K562 (cell line): ENCODE data around the gene ASB18. TPM values are rescaled to one million over a fixed set of nuclear protein-coding genes. Genes with fewer than 3 reads are reported as not detected.

ENCODE experiments used
- ATAC-seq: fragments of 200-7000 bp; cut with Tn5 transposase; 3 replicates; pipeline ENCODE4 v1.9.1; 2020; ENCODE audit warnings: moderate library complexity
- BruUV-seq: library from RNA; stranded (reverse); fragments of 400-500 nt; replicated peaks from 2 replicates; lab custom pipeline; 2021; lab: Mats Ljungman, UMichigan
- CTCF ChIA-PET: fragments of 300-600 bp; formaldehyde crosslinking; extraction: SDS; loops from one replicate; lab custom pipeline; 2021; ENCODE audit warnings: low intra/inter-chr PET ratio; lab: Yijun Ruan, JAX
- POLR2A ChIA-PET: fragments of 300-600, 350-650 bp; sonication (Branson Sonifier 250); formaldehyde crosslinking; extraction: SDS; loops from one replicate; lab custom pipeline; 2021; ENCODE audit warnings: antibody characterized with exemption, inconsistent platforms; lab: Yijun Ruan, JAX
- DNase-seq, 4 experiments: peaks; one replicate each; pipeline versions ENCODE4 v3.0.0 to v3.0.0-alpha.2; 2011 to 2018; ENCODE audit warnings: low spot score in 3 of 4, mixed read lengths in 3 of 4; ENCODE audit errors: extremely low read depth in 1 of 4
- FAIRE-seq: peaks from 2 replicates; lab custom pipeline; 2011; peaks lifted over from hg19 to GRCh38; lab: Jason Lieb, UNC
- H2AFZ ChIP-seq: 2 replicates; pipeline ENCODE4 v1.6.0; 2011; ENCODE audit warnings: low read depth, low read length, control low read depth, inconsistent platforms
- H3K27ac ChIP-seq: fragments of 200-600 bp; 3 replicates; pipeline ENCODE4 v1.8.0; 2011; ENCODE audit warnings: low read depth, mild to moderate bottlenecking, control low read depth, inconsistent platforms, low read length, moderate library complexity, mixed read lengths; ENCODE audit errors: extremely low read depth
- H3K27me3 ChIP-seq, 2 experiments: fragments of 300-600 bp in 1 of 2; 2 replicates in 1 of 2; 3 replicates in 1 of 2; pipeline versions ENCODE4 v1.6.0 to v1.8.0; 2011; ENCODE audit warnings: inconsistent platforms in 2 of 2, low read length in 2 of 2, mild to moderate bottlenecking in 1 of 2, mixed read lengths in 1 of 2, moderate library complexity in 1 of 2; ENCODE audit not compliant: control insufficient read depth in 2 of 2, insufficient read depth in 2 of 2
- H3K36me3 ChIP-seq: fragments of 300-600 bp; 3 replicates; pipeline ENCODE4 v1.8.0; 2011; ENCODE audit warnings: mild to moderate bottlenecking, low read length, inconsistent platforms; ENCODE audit not compliant: control insufficient read depth, insufficient read depth
- H3K4me1 ChIP-seq, 2 experiments: fragments of 200-600 bp in 1 of 2; replicated peaks in 1 of 2; 2 replicates in 1 of 2; 3 replicates in 1 of 2; pipeline versions ENCODE4 v1.5.1 to v1.8.0; 2011; ENCODE audit warnings: inconsistent platforms in 2 of 2, low read length in 2 of 2, mild to moderate bottlenecking in 1 of 2, mixed read lengths in 1 of 2, moderate library complexity in 1 of 2; ENCODE audit not compliant: control insufficient read depth in 2 of 2, insufficient read depth in 2 of 2
- H3K4me2 ChIP-seq: 2 replicates; pipeline ENCODE4 v1.6.1; 2011; ENCODE audit warnings: low read length, control low read depth, inconsistent platforms, mixed read lengths; ENCODE audit not compliant: insufficient read depth
- H3K4me3 ChIP-seq: fragments of 200-600 bp; sonication (generic), shearing (Covaris generic); 2 replicates; pipeline ENCODE4 v1.5.1; 2016; ENCODE audit warnings: control low read depth, inconsistent platforms
- H3K79me2 ChIP-seq: fragments of 200-600 bp; 3 replicates; pipeline ENCODE4 v1.8.0; 2011; ENCODE audit warnings: low read length, inconsistent platforms; ENCODE audit not compliant: control insufficient read depth, insufficient read depth
- H3K9ac ChIP-seq, 2 experiments: 2 replicates each; pipeline versions ENCODE4 v1.6.0 to v1.6.1; 2011; ENCODE audit warnings: low read depth in 2 of 2, low read length in 2 of 2, control low read depth in 1 of 2, inconsistent platforms in 1 of 2, mild to moderate bottlenecking in 1 of 2, mixed read lengths in 1 of 2; ENCODE audit not compliant: insufficient read depth in 1 of 2
- H3K9me1 ChIP-seq: one replicate; pipeline ENCODE4 v1.6.0; 2011; ENCODE audit warnings: inconsistent platforms, mild to moderate bottlenecking, low read length, moderate library complexity; ENCODE audit not compliant: control insufficient read depth, insufficient read depth
- H3K9me3 ChIP-seq: replicated peaks from 2 replicates; pipeline ENCODE4 v1.5.1; 2011; ENCODE audit warnings: low read depth, low read length, inconsistent platforms; ENCODE audit not compliant: control insufficient read depth, insufficient read depth
- H4K20me1 ChIP-seq: replicated peaks from 2 replicates; pipeline ENCODE4 v1.6.1; 2011; ENCODE audit warnings: low read length, inconsistent platforms, mixed read lengths; ENCODE audit not compliant: control insufficient read depth, insufficient read depth
- MITF ChIP-seq: IDR thresholded peaks from 2 replicates; pipeline ENCODE4 v1.6.1; 2014; ENCODE audit warnings: antibody characterized with exemption
- NBN ChIP-seq: fragments of 450-650 bp; IDR thresholded peaks from 2 replicates; pipeline ENCODE4 v1.6.1; 2016; ENCODE audit warnings: low read depth, mild to moderate bottlenecking
- TGIF2 ChIP-seq: sonication (generic); formaldehyde crosslinking; IDR thresholded peaks from 2 replicates; pipeline ENCODE4 v1.8.1; 2022; ENCODE audit warnings: mild to moderate bottlenecking, missing genetic modification reagents, moderate library complexity
- U2AF1 ChIP-seq: fragments of 200-400 bp; formaldehyde crosslinking; optimal IDR thresholded peaks from 2 replicates; pipeline ENCODE3; 2017; ENCODE audit warnings: mild to moderate bottlenecking, low read depth, low read length, moderate library complexity
- ZNF239 ChIP-seq: fragments of 250-450 bp; sonication (Bioruptor Pico); IDR thresholded peaks from 2 replicates; pipeline ENCODE4 v1.4.0; 2020; ENCODE audit warnings: mild to moderate bottlenecking
- in situ Hi-C: fragments of 300-500 bp; cut with MboI; formaldehyde crosslinking; loops from 4 replicates; pipeline ENCODE4 v1.15.0; 2018; ENCODE audit warnings: inconsistent platforms, mixed read lengths
- intact Hi-C: fragments of 100-400 bp; cut with micrococcal nuclease; formaldehyde crosslinking; loops from 2 replicates; pipeline ENCODE4 v1.14.2; 2022
- polyA plus RNA-seq, 8 experiments: library from polyadenylated mRNA; depleted of rRNA in 4 of 8; stranded (reverse) in 5 of 8; unstranded in 3 of 8; fragments of >200 nt; fragmentation: Nextera tagmentation in 2 of 8; fragmentation: Illumina TruSeq in 1 of 8; extraction: Ambion mirVana in 2 of 8; extraction: Trizol in 1 of 8; gene quantifications; 2 replicates each; pipeline versions ENCODE4 v1.2.1 to v1.2.3, GENCODE V29; 2011 to 2014; ENCODE audit warnings: inconsistent platforms in 1 of 8, missing spikeins in 1 of 8
- total RNA-seq, 7 experiments: library from RNA; depleted of rRNA in 6 of 7; stranded (reverse); fragments of >200 nt in 6 of 7; fragmentation: Illumina TruSeq in 2 of 7; extraction: Trizol in 2 of 7; gene quantifications; 2 replicates each; pipeline versions ENCODE4 v1.2.1 to v1.2.3, GENCODE V29; 2011 to 2021; ENCODE audit warnings: low replicate concordance in 1 of 7
- TF ChIP-seq, protein P1 (sequence below): sonication (generic); formaldehyde crosslinking; IDR thresholded peaks from 2 replicates; pipeline ENCODE4 v1.8.0; 2023; ENCODE audit warnings: missing genetic modification reagents, mild to moderate bottlenecking, borderline replicate concordance
- TF ChIP-seq, protein P2 (sequence below): fragments of 250-450 bp; sonication (Bioruptor Pico); IDR thresholded peaks from 2 replicates; pipeline ENCODE4 v1.5.0; 2021; ENCODE audit warnings: mild to moderate bottlenecking, moderate library complexity

Gene ASB18
- total and polyA plus RNA-seq, 9 of the 15 experiments (the other 6 are each of a cell fraction or from before 2014, with no cell fraction given) = not detected

DNA sequence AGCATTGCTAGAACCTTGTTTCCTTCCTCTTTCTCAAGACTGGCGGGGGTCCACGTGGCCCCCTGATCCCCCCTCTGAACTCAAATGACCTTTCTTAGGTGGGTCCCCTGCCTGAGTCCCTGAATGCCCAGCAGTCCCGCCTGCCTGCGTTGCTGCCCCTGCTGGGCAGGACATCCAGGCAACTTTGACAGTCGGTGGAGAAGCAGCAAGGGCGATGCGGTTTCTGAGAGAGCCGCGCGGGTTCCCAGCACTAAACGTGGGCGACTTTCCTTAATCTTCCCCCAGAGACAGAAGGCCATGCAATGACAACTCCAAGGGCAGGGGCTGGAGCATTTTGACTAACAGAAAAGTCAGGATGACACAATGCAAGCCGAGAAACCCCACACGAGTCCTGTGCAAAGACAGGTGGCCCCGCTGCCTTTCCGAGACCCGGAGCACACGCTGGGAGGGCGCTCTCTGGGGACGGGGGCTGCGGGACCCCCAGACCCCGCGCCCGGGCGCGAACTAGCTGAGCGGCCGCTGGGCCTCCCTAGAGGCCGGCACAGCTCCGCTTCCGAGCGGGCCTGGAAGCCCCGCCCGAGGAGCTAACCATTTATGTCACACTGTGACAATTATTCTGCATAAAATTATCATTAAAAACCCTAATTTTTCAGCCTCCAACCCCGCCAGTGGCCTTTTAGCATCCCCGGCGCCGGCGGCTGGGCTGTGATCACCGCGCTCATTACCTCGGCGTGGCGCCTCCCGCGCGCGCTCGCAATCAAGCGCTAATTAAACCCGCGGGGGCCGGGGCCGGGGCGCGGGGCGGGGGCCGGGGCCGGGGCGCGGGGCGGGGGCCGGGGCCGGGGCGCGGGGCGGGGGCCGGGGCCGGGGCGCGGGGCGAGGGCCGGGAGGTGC lies 27.4 kb downstream of the ASB18 start (continued):
- TF ChIP-seq, protein P1, sequence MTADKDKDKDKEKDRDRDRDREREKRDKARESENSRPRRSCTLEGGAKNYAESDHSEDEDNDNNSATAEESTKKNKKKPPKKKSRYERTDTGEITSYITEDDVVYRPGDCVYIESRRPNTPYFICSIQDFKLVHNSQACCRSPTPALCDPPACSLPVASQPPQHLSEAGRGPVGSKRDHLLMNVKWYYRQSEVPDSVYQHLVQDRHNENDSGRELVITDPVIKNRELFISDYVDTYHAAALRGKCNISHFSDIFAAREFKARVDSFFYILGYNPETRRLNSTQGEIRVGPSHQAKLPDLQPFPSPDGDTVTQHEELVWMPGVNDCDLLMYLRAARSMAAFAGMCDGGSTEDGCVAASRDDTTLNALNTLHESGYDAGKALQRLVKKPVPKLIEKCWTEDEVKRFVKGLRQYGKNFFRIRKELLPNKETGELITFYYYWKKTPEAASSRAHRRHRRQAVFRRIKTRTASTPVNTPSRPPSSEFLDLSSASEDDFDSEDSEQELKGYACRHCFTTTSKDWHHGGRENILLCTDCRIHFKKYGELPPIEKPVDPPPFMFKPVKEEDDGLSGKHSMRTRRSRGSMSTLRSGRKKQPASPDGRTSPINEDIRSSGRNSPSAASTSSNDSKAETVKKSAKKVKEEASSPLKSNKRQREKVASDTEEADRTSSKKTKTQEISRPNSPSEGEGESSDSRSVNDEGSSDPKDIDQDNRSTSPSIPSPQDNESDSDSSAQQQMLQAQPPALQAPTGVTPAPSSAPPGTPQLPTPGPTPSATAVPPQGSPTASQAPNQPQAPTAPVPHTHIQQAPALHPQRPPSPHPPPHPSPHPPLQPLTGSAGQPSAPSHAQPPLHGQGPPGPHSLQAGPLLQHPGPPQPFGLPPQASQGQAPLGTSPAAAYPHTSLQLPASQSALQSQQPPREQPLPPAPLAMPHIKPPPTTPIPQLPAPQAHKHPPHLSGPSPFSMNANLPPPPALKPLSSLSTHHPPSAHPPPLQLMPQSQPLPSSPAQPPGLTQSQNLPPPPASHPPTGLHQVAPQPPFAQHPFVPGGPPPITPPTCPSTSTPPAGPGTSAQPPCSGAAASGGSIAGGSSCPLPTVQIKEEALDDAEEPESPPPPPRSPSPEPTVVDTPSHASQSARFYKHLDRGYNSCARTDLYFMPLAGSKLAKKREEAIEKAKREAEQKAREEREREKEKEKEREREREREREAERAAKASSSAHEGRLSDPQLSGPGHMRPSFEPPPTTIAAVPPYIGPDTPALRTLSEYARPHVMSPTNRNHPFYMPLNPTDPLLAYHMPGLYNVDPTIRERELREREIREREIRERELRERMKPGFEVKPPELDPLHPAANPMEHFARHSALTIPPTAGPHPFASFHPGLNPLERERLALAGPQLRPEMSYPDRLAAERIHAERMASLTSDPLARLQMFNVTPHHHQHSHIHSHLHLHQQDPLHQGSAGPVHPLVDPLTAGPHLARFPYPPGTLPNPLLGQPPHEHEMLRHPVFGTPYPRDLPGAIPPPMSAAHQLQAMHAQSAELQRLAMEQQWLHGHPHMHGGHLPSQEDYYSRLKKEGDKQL (CRISPR knock-in tag) = no peak
- TF ChIP-seq TGIF2 (CRISPR knock-in tag) = no peak

DNA sequence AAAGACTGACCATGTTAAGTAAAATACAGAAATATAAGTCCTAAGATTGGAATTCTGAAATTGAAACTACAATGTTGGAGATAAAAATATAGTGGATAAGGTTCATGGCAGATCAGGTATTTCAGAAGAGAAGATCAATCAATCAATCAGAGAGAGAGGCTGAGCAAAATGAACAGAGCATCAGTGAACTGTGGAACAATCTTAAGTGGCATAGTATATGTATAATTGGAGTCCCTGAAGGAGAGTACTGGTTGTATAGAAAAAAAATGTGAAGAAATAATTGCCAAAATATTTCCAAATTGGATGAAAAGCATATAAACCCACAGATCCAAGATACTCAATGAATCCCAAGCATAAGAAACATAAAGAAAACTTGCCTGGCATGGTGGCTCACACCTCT lies 35.0 kb downstream of the ASB18 start:
- H3K9me3 ChIP-seq = no peaks in the 10 kb centered on the region
- no TSS peak for BruUV-seq
- ChIA-PET POLR2A (interaction anchor here (0.7 kb wide), 1 partner anchor 10 kb away, joined by 4 read pairs; no protein-coding TSS in a partner anchor), CTCF (no interaction called here)
- no peak overlapping the region for H2AFZ ChIP-seq
- no peaks in the 10 kb centered on the region for H3K79me2 ChIP-seq
- DNase-seq (no peak), FAIRE-seq (no peak), ATAC-seq (no peak)
- H3K9ac ChIP-seq = no peak overlapping the region
- in situ Hi-C loops = no loop called here
- no peak overlapping the region for H3K4me3 ChIP-seq
- no peaks in the 10 kb centered on the region for H3K4me1 ChIP-seq
- H3K36me3 ChIP-seq = no peaks in the 10 kb centered on the region
- H3K4me2 ChIP-seq = no peak overlapping the region
- no peaks in the 10 kb centered on the region for H4K20me1 ChIP-seq
- H3K27me3 ChIP-seq = no peaks in the 10 kb centered on the region
- intact Hi-C loops = no loop called here
- no peak overlapping the region for H3K27ac ChIP-seq
- no peaks in the 10 kb centered on the region for H3K9me1 ChIP-seq
- TF ChIP-seq NBN = no peak
- TF ChIP-seq MITF = no peak
- TF ChIP-seq ZNF239 (CRISPR knock-in tag) = no peak
- no peak for TF ChIP-seq U2AF1
- TF ChIP-seq, protein P2, sequence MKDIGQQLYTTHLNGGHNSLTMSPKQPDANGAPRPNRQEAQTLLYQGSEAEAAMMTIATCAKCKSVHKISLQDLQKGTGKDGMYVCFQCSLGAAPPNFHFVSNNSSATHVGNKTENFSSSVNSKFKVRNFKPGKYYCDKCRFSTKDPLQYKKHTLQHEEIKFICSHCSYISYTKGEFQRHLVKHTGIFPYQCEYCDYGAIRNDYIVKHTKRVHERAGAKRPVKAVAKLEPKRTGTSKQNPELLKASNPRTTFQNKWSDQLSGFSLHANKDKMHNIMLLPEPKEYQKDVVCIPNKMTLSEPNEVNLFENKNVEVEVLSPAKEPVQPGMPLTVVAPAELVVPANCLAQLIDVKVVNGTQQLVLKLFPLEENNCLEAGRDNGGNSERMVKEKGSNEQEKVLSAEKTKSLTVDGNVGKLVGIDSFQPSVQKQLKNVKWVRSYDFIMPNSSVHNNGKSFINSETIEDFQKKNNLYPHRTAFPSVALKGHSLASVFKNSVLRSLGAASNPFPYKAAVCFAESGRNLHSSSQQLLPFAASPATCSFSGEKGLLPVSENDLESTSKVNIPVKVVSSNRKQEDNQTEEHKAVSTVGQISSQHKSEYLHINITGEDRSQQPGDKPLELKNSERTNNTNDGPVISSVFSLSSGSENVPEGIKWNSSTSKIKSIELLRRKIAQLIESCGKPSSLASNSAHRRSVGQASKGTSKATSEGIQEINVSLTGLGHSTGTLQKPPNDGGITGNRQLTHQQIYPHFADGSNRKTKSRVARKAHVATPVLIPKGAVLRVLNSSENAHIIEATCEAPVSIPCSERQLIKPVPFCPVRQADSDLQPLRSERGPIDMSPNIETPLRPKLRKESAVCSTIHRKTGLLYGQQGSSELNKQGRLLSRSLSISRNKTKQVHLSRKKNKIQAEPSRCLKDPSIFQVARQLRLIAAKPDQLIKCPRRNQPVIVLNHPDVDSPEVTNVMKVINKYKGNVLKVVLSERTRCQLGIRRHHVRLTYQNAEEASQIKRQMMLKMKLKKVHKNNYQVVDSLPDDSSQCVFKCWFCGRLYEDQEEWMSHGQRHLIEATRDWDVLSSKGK (CRISPR knock-in tag) = no peak
